ENCODE measurements around the gene PTGES3. TPM values are rescaled to one million over a fixed set of nuclear protein-coding genes. Genes with fewer than 3 reads are reported as not detected.

PTGES3 gene
- total and polyA plus RNA-seq, 10 of the 15 experiments (the other 5 are each of a cell fraction or from before 2014, with no cell fraction given), result 117 to 520 (median 175) TPM

GRCh38 chr12:56628671-56629458 is 59.2 kb downstream of the PTGES3 start (continued):
- TF ChIP-seq BCL11A (IDR thresholded peaks at IDR 0.05; ENCODE audit: low read depth, low read length), result no peak
- TF ChIP-seq E2F4 (IDR thresholded peaks at IDR 0.05; ENCODE audit: low read depth, low read length), result no peak
- no peak for TF ChIP-seq SIX5 (IDR thresholded peaks at IDR 0.05; ENCODE audit: low read depth, low read length, severe bottlenecking)
- TF ChIP-seq NKRF (conservative IDR thresholded peaks at IDR 0.05), result 0 out of 2 replicates have a peak, but pooled peaks have one; percentile 37
- TF ChIP-seq IRF5 (IDR thresholded peaks at IDR 0.05; ENCODE audit: borderline replicate concordance), result no peak
- no peak for TF ChIP-seq ZNF217 (IDR thresholded peaks at IDR 0.05)
- peak; percentile 71; the same call in 1 of the 2 replicates for TF ChIP-seq EED (IDR thresholded peaks at IDR 0.05; ENCODE audit: low read depth)
- TF ChIP-seq TCF7 (IDR thresholded peaks at IDR 0.05; ENCODE audit: borderline replicate concordance), result no peak
- no peak for TF ChIP-seq BACH1 (IDR thresholded peaks at IDR 0.05; ENCODE audit: borderline replicate concordance)
- TF ChIP-seq CREB1 (IDR thresholded peaks at IDR 0.05; ENCODE audit: low read depth), result no peak
- TF ChIP-seq IKZF2 (IDR thresholded peaks at IDR 0.05), result peak; percentile 79 to 82
- 0 out of 2 replicates have a peak, but pooled peaks have one; percentile 12 for TF ChIP-seq IRF4 (IDR thresholded peaks at IDR 0.05; ENCODE audit: low read depth, low read length)
- no peak for TF ChIP-seq SUZ12 (IDR thresholded peaks at IDR 0.05; ENCODE audit: unreplicated experiment)
- no peak for TF ChIP-seq ZZZ3 (IDR thresholded peaks at IDR 0.05; ENCODE audit: control insufficient read depth, insufficient read length, low read depth)
- no peak for TF ChIP-seq ZBTB40 (IDR thresholded peaks at IDR 0.05; ENCODE audit: borderline replicate concordance)
- no peak for TF ChIP-seq NRF1 (conservative IDR thresholded peaks at IDR 0.05; ENCODE audit: low read depth, low read length)
- no peak for TF ChIP-seq TARDBP (IDR thresholded peaks at IDR 0.05; ENCODE audit: borderline replicate concordance)
- no peak for TF ChIP-seq RFX5 (IDR thresholded peaks at IDR 0.05; ENCODE audit: low read depth, low read length)
- TF ChIP-seq CHD2 (IDR thresholded peaks at IDR 0.05; ENCODE audit: borderline replicate concordance, low read depth, low read length), result 0 out of 2 replicates have a peak, but pooled peaks have one; percentile 43
- no peak for TF ChIP-seq STAT3 (IDR thresholded peaks at IDR 0.05; ENCODE audit: low read depth, low read length)
- TF ChIP-seq SREBF1 (IDR thresholded peaks at IDR 0.05; ENCODE audit: low read length), result no peak
- TF ChIP-seq HDAC2 (IDR thresholded peaks at IDR 0.05), result no peak
- no peak for TF ChIP-seq CEBPB (IDR thresholded peaks at IDR 0.05; ENCODE audit: borderline replicate concordance in 1 of 2, low read depth in 2 of 2, low read length in 2 of 2)
- TF ChIP-seq MTA3 (IDR thresholded peaks at IDR 0.05; ENCODE audit: borderline replicate concordance, low read length), result no peak
